Measurements from ENCODE around the gene PALMD. TPM values are rescaled to one million over a fixed set of nuclear protein-coding genes. Genes with fewer than 3 reads are reported as not detected.
A peak's percentile ranks its signal among the peaks of the same experiment; 100 is the strongest.

The PALMD gene
- total and polyA plus RNA-seq, 8 donors, result 2.6 to 15.4 (median 4.8) TPM

GRCh38 chr1:99726818-99727217, 80.9 kb downstream of the PALMD start:
- ATAC-seq (no peak), FAIRE-seq (no peak), DNase-seq (no peak)
- no peak overlapping the region for H3K27ac ChIP-seq
- no peak overlapping the region for H3K4me3 ChIP-seq
- WGBS, 2 donors, result 69 to 79% methylated on average over 2 of the region's 2 CpGs
- no peaks in the 10 kb centered on the region for H3K4me1 ChIP-seq
- no peaks in the 10 kb centered on the region for H3K9me3 ChIP-seq
- TF ChIP-seq, protein P1, sequence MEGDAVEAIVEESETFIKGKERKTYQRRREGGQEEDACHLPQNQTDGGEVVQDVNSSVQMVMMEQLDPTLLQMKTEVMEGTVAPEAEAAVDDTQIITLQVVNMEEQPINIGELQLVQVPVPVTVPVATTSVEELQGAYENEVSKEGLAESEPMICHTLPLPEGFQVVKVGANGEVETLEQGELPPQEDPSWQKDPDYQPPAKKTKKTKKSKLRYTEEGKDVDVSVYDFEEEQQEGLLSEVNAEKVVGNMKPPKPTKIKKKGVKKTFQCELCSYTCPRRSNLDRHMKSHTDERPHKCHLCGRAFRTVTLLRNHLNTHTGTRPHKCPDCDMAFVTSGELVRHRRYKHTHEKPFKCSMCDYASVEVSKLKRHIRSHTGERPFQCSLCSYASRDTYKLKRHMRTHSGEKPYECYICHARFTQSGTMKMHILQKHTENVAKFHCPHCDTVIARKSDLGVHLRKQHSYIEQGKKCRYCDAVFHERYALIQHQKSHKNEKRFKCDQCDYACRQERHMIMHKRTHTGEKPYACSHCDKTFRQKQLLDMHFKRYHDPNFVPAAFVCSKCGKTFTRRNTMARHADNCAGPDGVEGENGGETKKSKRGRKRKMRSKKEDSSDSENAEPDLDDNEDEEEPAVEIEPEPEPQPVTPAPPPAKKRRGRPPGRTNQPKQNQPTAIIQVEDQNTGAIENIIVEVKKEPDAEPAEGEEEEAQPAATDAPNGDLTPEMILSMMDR (IDR thresholded peaks at IDR 0.05), result no peak
- H3K27me3 ChIP-seq, result no peaks in the 10 kb centered on the region
- intact Hi-C loops (cut with DNase I), result no loop called here
- H3K36me3 ChIP-seq, result no peaks in the 10 kb centered on the region

DNA sequence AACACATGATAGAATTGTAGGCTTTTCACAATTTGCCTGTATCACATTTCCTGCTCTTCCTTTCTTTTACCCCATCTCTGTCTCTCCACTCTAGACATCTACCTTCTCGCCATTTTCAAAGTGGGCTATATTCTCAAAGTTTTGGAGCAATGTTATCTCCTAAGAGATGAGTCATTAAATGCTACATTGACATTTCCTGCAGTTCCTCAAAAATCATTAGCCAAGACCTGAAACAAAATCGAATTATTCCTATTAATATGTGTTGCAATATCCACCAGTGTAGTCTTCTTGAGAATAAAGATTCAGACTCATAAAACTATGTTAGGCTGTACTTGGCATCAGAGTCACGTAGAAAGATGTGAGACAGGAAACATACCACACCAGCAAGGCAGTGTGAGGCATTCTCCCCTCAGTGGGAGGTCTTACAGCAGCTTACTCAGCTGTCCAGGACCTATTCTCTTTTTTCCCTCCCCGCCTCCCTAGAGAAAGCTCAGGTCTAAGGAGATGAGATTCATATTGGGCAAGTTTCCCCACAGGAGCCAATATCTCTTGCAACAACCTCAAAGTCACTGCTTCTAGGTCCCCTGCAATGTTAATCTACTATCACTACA, 81.8 kb downstream of the PALMD start:
- H3K4me1 ChIP-seq, result no peaks in the 10 kb centered on the region
- H3K4me3 ChIP-seq, result no peak overlapping the region
- whole genome bisulfite sequencing, 2 donors, result 80 to 82% methylated on average over 4 of the region's 4 CpGs

DNA sequence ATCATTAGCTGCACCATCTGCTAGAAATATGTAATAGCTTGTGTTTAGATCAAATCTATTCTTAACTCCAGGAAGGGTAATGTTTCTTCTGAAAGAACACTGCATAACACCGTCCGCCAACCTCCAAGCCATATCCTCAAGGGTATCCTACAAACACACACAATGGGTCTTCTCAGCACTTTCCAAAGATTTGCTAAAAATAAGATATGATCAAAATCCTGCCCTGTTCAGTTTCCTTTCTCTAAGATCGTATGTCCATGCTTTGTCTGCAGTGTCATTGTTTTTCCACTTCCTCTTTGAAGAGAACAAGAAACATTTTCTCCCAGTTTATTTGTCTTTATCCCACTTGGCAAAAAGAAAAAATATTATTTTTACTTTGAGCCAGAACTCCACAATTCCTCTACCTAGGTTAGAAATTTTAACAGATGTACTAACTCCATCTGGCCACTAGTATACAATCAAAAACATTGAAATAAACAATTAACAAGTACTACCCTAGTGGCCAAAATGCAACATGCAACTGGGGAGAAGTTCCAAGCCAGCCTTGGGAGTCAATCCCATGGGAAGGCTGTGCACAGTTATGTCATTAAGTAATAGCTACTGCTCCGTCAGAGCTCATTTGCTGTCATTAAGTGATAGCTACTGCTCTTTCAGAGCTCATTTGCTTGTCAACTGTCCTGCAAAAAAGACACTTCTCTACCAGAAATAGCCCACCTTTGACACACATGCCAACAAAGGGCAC, 82.8 kb downstream of the PALMD start:
- no peak overlapping the region for H3K4me3 ChIP-seq
- no peak for DNase-seq
- 90 to 92% methylated on average over 4 of the region's 4 CpGs for WGBS, 2 donors
- FAIRE-seq, result no peak
- H3K27me3 ChIP-seq, result no peaks in the 10 kb centered on the region
- H3K27ac ChIP-seq, result no peak overlapping the region
- no peak for ATAC-seq
- no peaks in the 10 kb centered on the region for H3K4me1 ChIP-seq
- H3K36me3 ChIP-seq, result no peaks in the 10 kb centered on the region
- TF ChIP-seq, protein P1 (IDR thresholded peaks at IDR 0.05), result peak in 3 of 4 donors; percentile 9 to 31 (median 28)
- intact Hi-C loops (cut with DNase I), result no loop called here
- no peaks in the 10 kb centered on the region for H3K9me3 ChIP-seq

More for the DNA sequence above, 81.8 kb downstream of the PALMD start:
- TF ChIP-seq, protein P1 (IDR thresholded peaks at IDR 0.05), result no peak
- FAIRE-seq, result no peak
- H3K9me3 ChIP-seq, result no peaks in the 10 kb centered on the region
- no peak overlapping the region for H3K27ac ChIP-seq
- no peak for DNase-seq
- ATAC-seq, result no peak
- intact Hi-C loops (cut with DNase I), result no loop called here
- no peaks in the 10 kb centered on the region for H3K27me3 ChIP-seq
- H3K36me3 ChIP-seq, result no peaks in the 10 kb centered on the region

DNA sequence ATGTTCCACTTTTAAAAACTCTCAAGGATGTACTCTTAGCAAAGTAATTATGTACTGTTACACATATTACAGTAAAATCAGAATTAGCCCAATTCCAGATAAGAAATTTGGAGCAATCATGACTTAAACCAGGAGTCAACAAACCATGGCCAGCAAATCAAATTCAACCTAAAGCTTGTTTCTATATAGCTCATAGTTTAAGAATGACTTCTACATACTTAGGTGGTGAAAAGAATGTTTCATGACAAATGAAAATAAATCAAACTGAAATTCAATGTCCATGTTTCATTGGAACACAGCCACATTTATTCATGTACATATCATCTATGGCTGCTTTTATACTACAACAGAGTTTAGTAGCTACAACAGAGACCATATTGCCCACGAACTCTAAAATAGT, 85.5 kb downstream of the PALMD start:
- Histone ChIP-seq H3K27me3 (no peaks in the 10 kb centered on the region), H3K27ac (no peak overlapping the region), H3K4me1 (no peaks in the 10 kb centered on the region), H3K9me3 (no peaks in the 10 kb centered on the region), H3K36me3 (no peaks in the 10 kb centered on the region), H3K4me3 (no peak overlapping the region)
- no peak for DNase-seq
- TF ChIP-seq, protein P1 (IDR thresholded peaks at IDR 0.05), result no peak
- intact Hi-C loops (cut with DNase I), result no loop called here
- no peak for ATAC-seq
- 87 to 92% methylated on average over 1 of the region's 1 CpG for WGBS, 2 donors
- FAIRE-seq, result no peak

DNA sequence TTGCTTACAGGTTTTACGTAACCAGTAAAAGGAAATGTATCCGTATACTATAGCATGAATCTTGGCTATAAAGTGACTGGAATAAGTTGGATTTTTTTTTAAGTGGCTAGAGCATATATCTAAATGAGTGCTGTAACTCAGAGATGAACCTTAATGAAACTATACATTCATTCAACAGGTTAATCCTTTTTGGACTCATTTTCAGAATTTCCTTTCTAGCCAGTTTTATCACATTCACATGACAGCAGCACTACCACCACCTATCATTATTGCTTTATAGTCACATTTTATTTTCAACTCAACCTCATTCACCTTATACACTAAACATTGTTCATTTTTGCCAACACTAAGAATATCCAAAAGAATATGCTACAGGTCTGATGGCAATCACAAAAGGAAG, 89.9 kb downstream of the PALMD start:
- FAIRE-seq (no peak), ATAC-seq (no peak), DNase-seq (no peak)
- TF ChIP-seq, protein P1 (IDR thresholded peaks at IDR 0.05), result no peak
- H3K27ac ChIP-seq, result no peak overlapping the region
- intact Hi-C loops (cut with DNase I), result no loop called here
- H3K4me3 ChIP-seq, result no peak overlapping the region
- H3K9me3 ChIP-seq, result no peaks in the 10 kb centered on the region
- no peaks in the 10 kb centered on the region for H3K4me1 ChIP-seq
- H3K36me3 ChIP-seq, result no peaks in the 10 kb centered on the region
- H3K27me3 ChIP-seq, result no peaks in the 10 kb centered on the region
- 64 to 93% methylated on average over 2 of the region's 2 CpGs for WGBS, 2 donors
